ENCODE data around the gene CAPZB.

Gene CAPZB

GRCh38 chr1:19366599-19367536 is 118.5 kb downstream of the CAPZB start:
- H3K4me3 ChIP-seq (ENCODE audit: low read length): no peak overlapping the region
- no peak for DNase-seq (ENCODE audit: low read depth, low spot score)

- H3K4me3 ChIP-seq (ENCODE audit: low read length): no peak overlapping the region
- DNase-seq (ENCODE audit: low read depth, low spot score): no peak
Observed at GRCh38 chr1:19365721-19366120, 119.6 kb downstream of the CAPZB start.

- DNase-seq (ENCODE audit: low read depth, low spot score): no peak
Observed at GRCh38 chr1:19363536-19364152, 121.7 kb downstream of the CAPZB start.

GRCh38 chr1:19361611-19362147 is 123.7 kb downstream of the CAPZB start:
- no peak overlapping the region for H3K4me3 ChIP-seq (ENCODE audit: low read length)
- DNase-seq (ENCODE audit: low read depth, low spot score): peak; percentile 57

More at GRCh38 chr1:19363536-19364152, 121.7 kb downstream of the CAPZB start:
- H3K4me3 ChIP-seq (ENCODE audit: low read length): no peak overlapping the region

GRCh38 chr1:19360843-19361610 is 124.3 kb downstream of the CAPZB start:
- no peak overlapping the region for H3K4me3 ChIP-seq (ENCODE audit: low read length)
- no peak for DNase-seq (ENCODE audit: low read depth, low spot score)

GRCh38 chr1:19360432-19360831 is 124.9 kb downstream of the CAPZB start:
- H3K4me3 ChIP-seq (ENCODE audit: low read length): no peak overlapping the region
- DNase-seq (ENCODE audit: low read depth, low spot score): no peak

GRCh38 chr1:19360016-19360415 is 125.3 kb downstream of the CAPZB start:
- peak; percentile 85 for DNase-seq (ENCODE audit: low read depth, low spot score)

DNA sequence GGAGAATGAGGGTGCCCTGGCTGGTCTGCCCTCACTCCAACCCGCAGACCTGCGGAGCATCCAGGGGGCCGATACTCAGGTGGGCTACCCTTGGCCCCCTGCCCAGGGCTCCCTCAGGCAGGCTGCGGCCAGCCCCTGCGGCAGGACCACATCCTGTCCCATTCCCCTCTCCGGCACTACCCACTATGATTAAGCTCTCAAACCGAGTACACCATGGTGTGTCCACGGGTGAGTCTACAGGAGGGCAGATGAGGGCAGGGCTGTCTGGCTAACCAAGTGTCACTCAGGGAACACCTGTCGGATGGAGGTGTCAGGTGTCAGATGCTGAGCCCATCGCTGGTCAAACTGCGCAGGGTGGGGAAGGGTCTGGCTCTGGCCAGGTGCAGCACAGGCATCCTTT is 126.0 kb downstream of the CAPZB start:
- H3K4me3 ChIP-seq (ENCODE audit: low read length): no peak overlapping the region
- DNase-seq (ENCODE audit: low read depth, low spot score): no peak

More at GRCh38 chr1:19360016-19360415, 125.3 kb downstream of the CAPZB start:
- H3K4me3 ChIP-seq (ENCODE audit: low read length): 0 out of 2 replicates have a peak overlapping the region, but pooled peaks have one; percentile 16

DNA sequence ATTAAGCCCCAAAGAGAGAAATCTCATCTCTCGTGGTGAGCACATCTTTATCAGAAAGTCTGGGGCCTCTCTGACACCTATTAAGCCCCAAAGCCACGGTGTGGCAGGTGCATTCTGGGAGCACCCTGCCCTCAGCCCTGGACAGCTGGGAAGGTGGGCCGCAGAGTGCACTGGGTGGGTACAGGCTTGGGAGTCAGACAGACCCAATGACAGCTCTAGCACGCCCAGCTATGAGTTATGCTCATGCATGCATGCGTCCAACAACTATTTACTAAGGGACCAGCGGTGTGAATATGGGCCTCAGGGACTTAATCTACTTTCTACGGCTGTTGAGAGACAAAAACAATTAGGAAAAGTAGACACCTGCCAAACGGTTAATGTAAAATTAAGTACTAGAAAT is 126.6 kb downstream of the CAPZB start:
- no peak overlapping the region for H3K4me3 ChIP-seq (ENCODE audit: low read length)
- DNase-seq (ENCODE audit: low read depth, low spot score): no peak

- no peak for DNase-seq (ENCODE audit: low read depth, low spot score)
- H3K4me3 ChIP-seq (ENCODE audit: low read length): no peak overlapping the region
Observed at GRCh38 chr1:19357299-19357986, 127.9 kb downstream of the CAPZB start.

DNA sequence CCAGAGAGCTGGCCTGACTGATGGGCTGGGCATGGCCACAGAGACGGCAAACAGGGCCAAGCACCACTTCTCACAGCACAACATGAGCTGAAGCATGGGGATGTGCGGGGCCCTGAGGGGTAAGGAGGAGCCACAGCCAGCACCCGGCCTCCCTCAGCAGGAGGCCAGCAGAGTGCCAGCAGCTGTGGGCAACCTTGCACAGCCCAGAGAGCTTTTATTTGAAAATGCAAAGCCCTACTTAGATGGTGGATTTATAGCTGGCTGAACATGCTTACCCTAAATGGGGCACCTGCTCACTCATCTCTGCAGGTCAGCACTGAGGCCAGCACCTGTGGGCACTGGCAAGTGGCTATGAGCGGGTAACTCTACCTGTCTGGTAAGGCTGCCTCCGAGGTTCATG is 129.1 kb downstream of the CAPZB start:
- DNase-seq (ENCODE audit: low read depth, low spot score): no peak
- H3K4me3 ChIP-seq (ENCODE audit: low read length): no peak overlapping the region

DNA sequence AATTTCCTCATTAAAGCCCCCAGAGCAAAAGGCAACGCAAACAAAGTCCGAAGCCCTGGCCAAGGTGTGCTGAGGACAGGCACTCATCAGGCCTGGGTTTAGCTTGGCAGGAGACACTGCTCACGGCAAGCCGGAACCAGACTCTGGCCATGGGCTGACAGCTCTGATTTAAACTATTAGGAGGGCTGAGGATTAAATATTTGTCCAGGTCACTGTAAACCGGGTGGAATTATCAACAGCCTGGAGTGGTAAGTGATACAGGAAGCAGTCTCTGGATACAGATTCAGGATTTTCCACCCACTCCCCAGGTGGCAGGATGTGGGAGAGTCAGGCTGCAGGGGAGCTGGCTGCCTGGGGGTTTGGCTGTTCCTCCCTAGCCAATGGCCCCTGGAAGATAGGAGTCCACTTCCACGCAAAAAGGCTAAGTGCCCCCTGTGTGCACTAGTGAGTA is 130.8 kb downstream of the CAPZB start:
- DNase-seq (ENCODE audit: low read depth, low spot score): no peak
- no peak overlapping the region for H3K4me3 ChIP-seq (ENCODE audit: low read length)

- no peak for DNase-seq (ENCODE audit: low read depth, low spot score)
- H3K4me3 ChIP-seq (ENCODE audit: low read length): no peak overlapping the region
Observed at GRCh38 chr1:19353596-19353995, 131.7 kb downstream of the CAPZB start.

- no peak overlapping the region for H3K4me3 ChIP-seq (ENCODE audit: low read length)
- no peak for DNase-seq (ENCODE audit: low read depth, low spot score)
Observed at GRCh38 chr1:19352839-19353238, 132.5 kb downstream of the CAPZB start.

- H3K4me3 ChIP-seq (ENCODE audit: low read length): no peak overlapping the region
- DNase-seq (ENCODE audit: low read depth, low spot score): no peak
Observed at GRCh38 chr1:19351873-19352272, 133.5 kb downstream of the CAPZB start.

DNA sequence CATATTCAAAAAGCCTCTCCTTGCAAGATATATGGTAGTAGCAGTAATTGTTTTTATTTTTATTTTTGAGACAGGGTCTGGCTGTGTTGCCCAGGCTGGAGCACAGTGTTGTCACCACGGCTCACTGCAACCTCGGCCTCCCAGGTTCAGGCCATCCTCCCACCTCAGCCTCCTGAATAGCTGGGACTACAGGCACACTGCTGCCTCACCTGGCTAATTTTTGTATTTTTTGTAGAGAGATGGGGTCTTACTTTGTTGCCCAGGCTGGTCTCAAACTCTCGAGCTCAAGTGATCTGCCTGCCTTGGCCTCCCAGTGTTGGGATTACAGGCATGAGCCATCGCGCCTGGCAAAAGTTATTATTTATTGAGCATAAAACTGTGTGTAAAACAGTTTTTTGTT is 134.8 kb downstream of the CAPZB start:
- DNase-seq (ENCODE audit: low read depth, low spot score): no peak
- H3K4me3 ChIP-seq (ENCODE audit: low read length): no peak overlapping the region

GRCh38 chr1:19349999-19350398 is 135.3 kb downstream of the CAPZB start:
- H3K4me3 ChIP-seq (ENCODE audit: low read length): no peak overlapping the region
- no peak for DNase-seq (ENCODE audit: low read depth, low spot score)

- DNase-seq (ENCODE audit: low read depth, low spot score): no peak
- no peak overlapping the region for H3K4me3 ChIP-seq (ENCODE audit: low read length)
Observed at GRCh38 chr1:19348441-19349198, 136.7 kb downstream of the CAPZB start.
